Measurements from ENCODE around the gene BCL6B. TPM values are rescaled to one million over a fixed set of nuclear protein-coding genes. Genes with fewer than 3 reads are reported as not detected.

The BCL6B gene
- total and polyA plus RNA-seq, 2 experiments from 2014 or later, result 0.53 to 1.1 TPM

DNA sequence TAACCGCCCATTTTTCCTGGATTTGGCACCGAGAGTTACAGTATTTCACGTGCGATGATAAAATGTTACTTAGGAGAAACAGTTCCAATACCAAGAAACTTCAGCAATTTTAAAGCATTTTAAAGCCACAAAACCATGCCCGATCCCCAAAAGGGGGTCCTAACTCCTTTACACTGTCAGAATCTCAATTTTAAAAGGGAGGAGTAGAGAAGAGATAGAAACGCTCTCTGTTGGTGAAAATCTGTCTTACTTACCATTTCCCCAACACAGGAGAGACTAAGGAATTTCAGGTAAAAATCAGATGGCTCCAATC lies 11.0 kb upstream of the BCL6B start:
- peak overlapping the region; percentile 87 for H2AFZ ChIP-seq
- H3K4me3 ChIP-seq, result peak overlapping the region; percentile 93
- no peaks in the 10 kb centered on the region for H3K36me3 ChIP-seq (replicated peaks; ENCODE audit: insufficient read depth, low read depth)
- no peaks in the 10 kb centered on the region for H3K27me3 ChIP-seq
- H3K9me3 ChIP-seq (ENCODE audit: low read depth), result no peaks in the 10 kb centered on the region
- H4K20me1 ChIP-seq (ENCODE audit: insufficient read depth, poor library complexity, severe bottlenecking), result no peaks in the 10 kb centered on the region
- 4% methylated on average over 6 of the region's 6 CpGs for WGBS (ENCODE audit: low lambda C conversion rate, missing lambda C conversion rate)
- no peaks in the 10 kb centered on the region for H3K9me2 ChIP-seq (replicated peaks; ENCODE audit: insufficient read depth)
- H3K79me2 ChIP-seq, result peaks cover 59% of the 10 kb centered on the region
- DNase-seq (ENCODE audit: low spot score), result no peak
- H3K4me1 ChIP-seq (ENCODE audit: insufficient read depth), result peaks cover 12% of the 10 kb centered on the region
- peak overlapping the region; percentile 99 for H3K27ac ChIP-seq
- no peak for TF ChIP-seq EZH2phosphoT487 (IDR thresholded peaks at IDR 0.05; ENCODE audit: low read depth, severe bottlenecking, unreplicated experiment)
- no peak for TF ChIP-seq EZH2 (IDR thresholded peaks at IDR 0.05; ENCODE audit: borderline replicate concordance)
- TF ChIP-seq, protein P1, sequence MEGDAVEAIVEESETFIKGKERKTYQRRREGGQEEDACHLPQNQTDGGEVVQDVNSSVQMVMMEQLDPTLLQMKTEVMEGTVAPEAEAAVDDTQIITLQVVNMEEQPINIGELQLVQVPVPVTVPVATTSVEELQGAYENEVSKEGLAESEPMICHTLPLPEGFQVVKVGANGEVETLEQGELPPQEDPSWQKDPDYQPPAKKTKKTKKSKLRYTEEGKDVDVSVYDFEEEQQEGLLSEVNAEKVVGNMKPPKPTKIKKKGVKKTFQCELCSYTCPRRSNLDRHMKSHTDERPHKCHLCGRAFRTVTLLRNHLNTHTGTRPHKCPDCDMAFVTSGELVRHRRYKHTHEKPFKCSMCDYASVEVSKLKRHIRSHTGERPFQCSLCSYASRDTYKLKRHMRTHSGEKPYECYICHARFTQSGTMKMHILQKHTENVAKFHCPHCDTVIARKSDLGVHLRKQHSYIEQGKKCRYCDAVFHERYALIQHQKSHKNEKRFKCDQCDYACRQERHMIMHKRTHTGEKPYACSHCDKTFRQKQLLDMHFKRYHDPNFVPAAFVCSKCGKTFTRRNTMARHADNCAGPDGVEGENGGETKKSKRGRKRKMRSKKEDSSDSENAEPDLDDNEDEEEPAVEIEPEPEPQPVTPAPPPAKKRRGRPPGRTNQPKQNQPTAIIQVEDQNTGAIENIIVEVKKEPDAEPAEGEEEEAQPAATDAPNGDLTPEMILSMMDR (IDR thresholded peaks at IDR 0.05; ENCODE audit: poor library complexity), result no peak
- H3K4me2 ChIP-seq, result peak overlapping the region; percentile 90

DNA sequence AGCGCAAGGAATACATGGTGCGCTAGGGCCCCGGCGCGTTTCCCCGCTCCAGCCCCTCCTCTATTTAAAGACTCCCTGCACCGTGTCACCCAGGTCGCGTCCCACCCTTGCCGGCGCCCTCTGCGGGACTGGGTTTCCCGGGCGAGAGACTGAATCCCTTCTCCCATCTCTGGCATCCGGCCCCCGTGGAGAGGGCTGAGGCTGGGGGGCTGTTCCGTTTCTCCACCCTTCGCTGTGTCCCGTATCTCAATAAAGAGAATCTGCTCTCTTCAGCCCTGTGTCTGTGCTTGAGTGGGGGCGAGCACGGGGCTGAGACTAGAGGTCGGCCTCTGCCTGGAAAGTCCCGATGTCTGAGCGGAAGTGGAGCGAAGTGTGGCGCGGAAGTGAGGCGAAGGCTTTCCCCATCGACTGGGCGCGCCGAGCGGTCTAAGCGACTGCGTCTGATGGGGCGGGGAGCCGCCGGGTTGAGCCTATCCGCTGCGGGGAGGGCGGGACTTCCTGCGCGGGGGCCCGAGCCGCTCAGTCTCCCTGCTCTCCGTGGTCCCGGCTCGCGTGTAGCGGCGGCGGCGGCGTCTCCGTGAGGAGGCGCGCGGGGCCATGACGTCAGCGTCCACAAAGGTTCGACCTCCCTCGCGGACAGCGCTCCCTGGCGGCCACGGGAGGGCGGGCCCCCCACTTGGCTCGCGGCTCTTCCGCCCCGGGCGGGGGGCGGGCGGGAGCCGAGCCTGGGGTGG lies 8.4 kb upstream of the BCL6B start:
- peak overlapping the region; percentile 90 for H3K4me2 ChIP-seq
- H3K79me2 ChIP-seq, result peaks cover 41% of the 10 kb centered on the region
- H3K9me2 ChIP-seq (replicated peaks; ENCODE audit: insufficient read depth), result no peaks in the 10 kb centered on the region
- H3K27ac ChIP-seq, result peak overlapping the region; percentile 99
- no peaks in the 10 kb centered on the region for H3K27me3 ChIP-seq
- WGBS (ENCODE audit: low lambda C conversion rate, missing lambda C conversion rate), result 3% methylated on average over 46 of the region's 75 CpGs
- no peaks in the 10 kb centered on the region for H3K36me3 ChIP-seq (replicated peaks; ENCODE audit: insufficient read depth, low read depth)
- no peak for TF ChIP-seq EZH2phosphoT487 (IDR thresholded peaks at IDR 0.05; ENCODE audit: low read depth, severe bottlenecking, unreplicated experiment)
- TF ChIP-seq, protein P1 (IDR thresholded peaks at IDR 0.05; ENCODE audit: poor library complexity), result peak; percentile 80
- no peaks in the 10 kb centered on the region for H4K20me1 ChIP-seq (ENCODE audit: insufficient read depth, poor library complexity, severe bottlenecking)
- peak overlapping the region; percentile 27 for H2AFZ ChIP-seq
- peak overlapping the region; percentile 93 for H3K4me3 ChIP-seq
- H3K4me1 ChIP-seq (ENCODE audit: insufficient read depth), result peaks cover 12% of the 10 kb centered on the region
- H3K9me3 ChIP-seq (ENCODE audit: low read depth), result no peaks in the 10 kb centered on the region
- DNase-seq (ENCODE audit: low spot score), result peak; percentile 99

DNA sequence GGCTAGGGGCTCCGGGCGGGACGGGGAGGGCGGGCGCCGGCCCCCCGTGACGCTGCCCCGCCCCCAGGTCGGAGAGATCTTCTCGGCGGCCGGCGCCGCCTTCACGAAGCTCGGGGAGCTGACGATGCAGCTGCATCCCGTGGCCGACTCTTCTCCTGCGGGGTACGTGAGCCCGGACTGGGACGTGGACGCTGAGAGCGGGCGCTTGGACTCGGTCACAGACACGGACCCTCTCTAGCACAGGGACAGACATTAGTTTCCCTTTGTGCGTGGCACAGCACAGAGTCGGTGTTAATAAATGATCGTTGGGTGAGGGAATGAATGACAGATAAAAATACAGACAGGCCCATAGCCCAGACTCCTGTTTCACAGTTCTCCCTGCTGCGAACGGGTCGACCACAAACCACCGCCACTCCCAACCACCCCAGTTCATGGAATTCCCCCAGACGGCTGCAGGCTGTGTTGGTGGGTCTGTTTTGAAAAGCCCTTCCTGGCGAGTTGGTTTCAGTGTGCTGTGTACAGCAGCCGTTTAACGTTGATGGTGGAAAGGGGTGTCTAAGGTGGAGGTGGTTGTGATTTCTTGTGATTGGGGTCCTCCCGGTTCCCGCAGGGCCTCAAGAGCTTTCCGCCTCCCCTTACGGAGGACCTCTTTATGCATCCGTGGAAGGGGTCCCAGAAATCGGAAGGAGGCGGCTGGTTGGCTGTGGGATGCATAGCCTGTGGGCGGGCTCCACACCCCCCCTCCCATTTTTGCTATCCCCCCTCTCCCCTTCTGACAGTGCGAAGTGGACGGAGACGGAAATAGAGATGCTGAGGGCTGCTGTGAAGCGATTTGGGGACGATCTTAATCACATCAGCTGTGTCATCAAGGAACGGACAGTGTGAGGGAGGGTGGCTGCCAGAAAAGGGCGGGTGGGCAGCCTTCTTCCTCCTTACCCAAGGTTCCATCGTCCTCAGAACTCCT lies 7.6 kb upstream of the BCL6B start:
- DNase-seq (ENCODE audit: low spot score), result peak; percentile 59
- no peaks in the 10 kb centered on the region for H4K20me1 ChIP-seq (ENCODE audit: insufficient read depth, poor library complexity, severe bottlenecking)
- WGBS (ENCODE audit: low lambda C conversion rate, missing lambda C conversion rate), result 32% methylated on average over 39 of the region's 56 CpGs
- no peaks in the 10 kb centered on the region for H3K27me3 ChIP-seq
- H3K4me2 ChIP-seq, result peak overlapping the region; percentile 90
- H3K4me3 ChIP-seq, result peak overlapping the region; percentile 30
- peak overlapping the region; percentile 67 for H2AFZ ChIP-seq
- no peaks in the 10 kb centered on the region for H3K9me3 ChIP-seq (ENCODE audit: low read depth)
- no peaks in the 10 kb centered on the region for H3K36me3 ChIP-seq (replicated peaks; ENCODE audit: insufficient read depth, low read depth)
- H3K4me1 ChIP-seq (ENCODE audit: insufficient read depth), result peaks cover 12% of the 10 kb centered on the region
- H3K27ac ChIP-seq, result peak overlapping the region; percentile 99
- H3K79me2 ChIP-seq, result peaks cover 33% of the 10 kb centered on the region
- TF ChIP-seq EZH2 (IDR thresholded peaks at IDR 0.05; ENCODE audit: borderline replicate concordance) (no peak), EZH2phosphoT487 (IDR thresholded peaks at IDR 0.05; ENCODE audit: low read depth, severe bottlenecking, unreplicated experiment) (no peak)
- H3K9me2 ChIP-seq (replicated peaks; ENCODE audit: insufficient read depth), result no peaks in the 10 kb centered on the region

DNA sequence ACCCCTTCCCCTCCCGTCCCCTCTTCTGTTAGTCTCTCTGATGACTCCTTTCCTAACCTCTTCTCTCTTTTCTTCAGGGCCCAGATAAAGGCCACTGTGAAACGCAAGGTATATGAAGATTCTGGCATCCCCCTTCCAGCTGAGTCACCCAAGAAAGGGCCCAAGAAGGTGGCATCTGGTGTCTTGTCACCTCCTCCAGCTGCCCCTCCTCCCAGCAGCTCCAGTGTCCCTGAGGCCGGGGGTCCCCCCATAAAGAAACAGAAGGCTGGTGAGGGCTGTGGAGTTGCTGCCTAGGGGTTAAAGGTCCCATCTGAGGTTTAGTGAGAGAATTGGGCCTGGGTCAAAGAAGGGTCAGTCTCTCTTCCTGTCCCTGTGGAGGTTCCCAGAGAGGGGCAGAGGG lies 6.4 kb upstream of the BCL6B start:
- Histone ChIP-seq H4K20me1 (ENCODE audit: insufficient read depth, poor library complexity, severe bottlenecking) (no peaks in the 10 kb centered on the region), H3K36me3 (replicated peaks; ENCODE audit: insufficient read depth, low read depth) (no peaks in the 10 kb centered on the region), H2AFZ (no peak overlapping the region), H3K4me1 (ENCODE audit: insufficient read depth) (peaks cover 7% of the 10 kb centered on the region), H3K4me2 (no peak overlapping the region), H3K9me2 (replicated peaks; ENCODE audit: insufficient read depth) (no peaks in the 10 kb centered on the region), H3K27me3 (no peaks in the 10 kb centered on the region), H3K79me2 (peaks cover 21% of the 10 kb centered on the region), H3K27ac (no peak overlapping the region), H3K9me3 (ENCODE audit: low read depth) (no peaks in the 10 kb centered on the region), H3K4me3 (no peak overlapping the region)
- 91% methylated on average over 3 of the region's 3 CpGs for WGBS (ENCODE audit: low lambda C conversion rate, missing lambda C conversion rate)
- TF ChIP-seq EZH2phosphoT487 (IDR thresholded peaks at IDR 0.05; ENCODE audit: low read depth, severe bottlenecking, unreplicated experiment) (no peak), EZH2 (IDR thresholded peaks at IDR 0.05; ENCODE audit: borderline replicate concordance) (no peak)
- TF ChIP-seq, protein P1 (IDR thresholded peaks at IDR 0.05; ENCODE audit: poor library complexity), result no peak
- DNase-seq (ENCODE audit: low spot score), result no peak

Data from hepatocyte (in vitro differentiated cells).